ENCODE data around the gene RPTOR.

GRCh38 chr17:80872001-80872500 is 327.4 kb downstream of the RPTOR start:
- TF ChIP-seq CTCF (IDR thresholded peaks at IDR 0.05) (no peak), POLR2A (IDR thresholded peaks at IDR 0.05) (no peak), POLR2AphosphoS5 (IDR thresholded peaks at IDR 0.05) (no peak), EP300 (IDR thresholded peaks at IDR 0.05) (no peak)

All from upper lobe of left lung (tissue), 4 donors.